HT-29 (cell line): ENCODE results near the gene GAL3ST3. TPM values are rescaled to one million over a fixed set of nuclear protein-coding genes. Genes with fewer than 3 reads are reported as not detected.

Experiments
- DNase-seq: peaks from one replicate; pipeline ENCODE4 v3.0.0-alpha.2; 2015; ENCODE audit warnings: low spot score
- total RNA-seq: library from RNA; depleted of rRNA; stranded (reverse); fragments of >200 nt; shearing (Covaris generic); gene quantifications from 2 replicates; pipeline ENCODE4 v1.2.3, GENCODE V29; 2014

The GAL3ST3 gene
- total RNA-seq, 1 experiment from 2014 or later: not detected

- DNase-seq: peak; percentile 57
Measured at GRCh38 chr11:66069715-66070603, 21.0 kb upstream of the GAL3ST3 start, which contains the start of gene PACS1. Gene PACS1 (plus strand): TSS chr11:66070272. CDS start chr11:66070487, 215 bp downstream.

DNA sequence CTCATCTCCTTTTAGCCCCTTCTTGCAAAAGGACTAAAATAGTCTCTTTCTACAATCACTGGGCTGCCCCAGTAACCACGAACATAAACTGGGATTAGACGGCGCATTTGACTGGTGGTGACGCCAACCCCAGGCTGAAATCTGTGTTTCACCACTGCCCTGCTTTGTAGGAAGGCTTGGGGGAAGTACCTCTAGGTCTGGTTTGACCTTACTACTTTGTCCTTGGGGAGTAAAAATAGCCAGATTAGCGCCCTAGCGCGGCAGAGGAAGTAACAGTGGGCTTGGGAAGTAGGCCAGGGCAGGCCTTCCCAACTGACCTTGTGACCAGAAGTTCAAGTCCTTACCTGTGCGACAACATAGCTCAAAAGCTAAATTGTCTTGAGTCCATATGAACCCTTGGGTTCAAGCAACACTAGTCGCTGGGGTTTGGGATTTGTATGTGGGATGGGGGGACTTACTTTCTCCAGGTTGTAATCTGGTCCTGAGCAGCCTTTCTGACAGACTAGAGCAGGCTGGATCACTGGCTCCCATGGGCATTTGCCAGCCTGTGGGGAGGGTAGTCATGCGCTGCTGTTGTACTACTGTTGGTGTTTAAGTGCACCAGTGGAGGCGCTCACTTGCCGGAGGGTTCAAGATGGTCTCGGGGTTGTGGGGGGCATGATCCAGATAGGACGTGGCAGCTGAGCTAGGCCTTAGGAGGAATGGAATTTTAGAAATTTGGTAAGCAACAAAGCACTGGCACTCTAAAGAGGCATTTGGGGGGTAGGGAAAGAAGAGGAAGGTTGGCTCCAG, 20.2 kb upstream of the GAL3ST3 start:
- DNase-seq: peak; percentile 47

- peak; percentile 91 for DNase-seq
Measured at GRCh38 chr11:66068154-66068821, 19.3 kb upstream of the GAL3ST3 start.

DNA sequence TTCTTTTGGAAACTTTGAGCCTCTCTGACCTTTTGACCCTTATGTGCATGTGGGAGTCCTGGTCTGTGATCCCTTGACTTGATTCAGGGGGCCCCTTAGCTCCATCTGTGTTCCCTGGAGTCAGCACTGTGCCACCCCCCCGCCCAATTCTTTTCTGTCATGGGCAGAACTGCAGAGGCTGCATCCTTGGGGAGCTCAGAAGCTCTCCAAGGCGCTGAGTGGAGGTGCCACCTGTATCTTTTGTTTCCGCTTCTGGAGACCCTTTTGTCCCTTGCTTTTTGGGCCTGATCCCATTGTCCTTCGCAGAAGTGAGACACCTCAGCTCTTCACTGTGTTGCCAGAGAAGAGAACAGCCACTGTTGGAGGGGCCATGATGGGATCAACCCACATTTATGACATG, 18.7 kb upstream of the GAL3ST3 start:
- DNase-seq: no peak

DNA sequence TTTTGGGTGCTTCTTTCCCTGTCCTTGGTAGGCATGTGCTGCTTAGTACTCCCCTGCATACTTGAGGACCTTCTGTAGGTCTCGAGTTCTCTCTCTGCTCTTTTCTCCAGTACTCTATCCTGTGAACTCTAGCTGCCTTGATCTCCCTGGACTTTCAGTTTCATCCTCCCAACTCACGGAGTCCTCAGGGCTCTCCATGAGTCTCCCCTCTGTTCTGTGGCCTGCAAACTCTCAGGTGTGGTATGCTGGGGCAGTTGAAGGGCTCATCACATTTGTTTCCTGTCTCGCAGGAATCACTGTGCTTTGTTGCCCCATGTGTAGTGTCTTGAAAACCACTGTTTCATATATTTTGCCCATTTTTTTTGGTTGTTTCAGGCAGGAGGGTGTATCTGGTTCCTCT, 17.8 kb upstream of the GAL3ST3 start:
- DNase-seq: no peak

DNA sequence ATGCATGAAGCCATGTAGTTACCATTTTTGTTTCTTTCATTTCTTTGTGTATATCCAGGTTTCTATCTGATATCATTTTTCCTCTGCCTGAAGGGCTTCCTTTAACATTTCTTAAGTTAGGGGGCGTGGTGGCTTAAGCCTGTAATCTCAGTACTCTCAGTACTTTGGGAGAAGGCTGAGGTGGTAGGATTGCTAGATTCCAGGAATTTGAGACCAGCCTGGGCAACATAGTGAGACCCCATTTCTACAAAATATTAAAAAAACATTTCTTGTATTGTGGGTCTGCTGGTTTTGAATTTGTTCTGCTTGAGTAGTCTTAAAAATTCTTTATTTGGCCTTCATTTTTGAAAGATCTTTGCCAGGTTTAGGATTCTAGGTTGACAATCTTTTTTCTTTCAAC, 15.6 kb upstream of the GAL3ST3 start:
- DNase-seq: no peak

DNA sequence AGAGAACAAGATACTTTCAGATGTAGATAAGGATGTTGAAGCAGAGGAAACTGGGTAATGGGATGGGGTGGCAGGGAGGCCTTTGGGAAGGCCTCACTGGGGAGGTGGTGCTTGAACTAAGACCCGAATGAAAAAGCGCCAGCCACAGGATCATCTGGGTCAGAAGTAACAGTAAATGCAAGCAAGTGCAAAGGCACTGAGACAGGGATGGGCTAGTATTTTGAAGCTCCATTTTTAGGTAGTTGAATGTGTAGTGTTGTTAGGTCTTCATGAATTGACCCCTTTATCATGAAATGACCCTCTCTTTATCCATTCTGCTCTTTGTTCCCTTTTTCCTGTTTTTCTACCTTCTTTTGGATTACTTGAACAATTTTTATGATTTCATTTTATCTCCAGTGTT, 14.9 kb upstream of the GAL3ST3 start:
- no peak for DNase-seq

DNA sequence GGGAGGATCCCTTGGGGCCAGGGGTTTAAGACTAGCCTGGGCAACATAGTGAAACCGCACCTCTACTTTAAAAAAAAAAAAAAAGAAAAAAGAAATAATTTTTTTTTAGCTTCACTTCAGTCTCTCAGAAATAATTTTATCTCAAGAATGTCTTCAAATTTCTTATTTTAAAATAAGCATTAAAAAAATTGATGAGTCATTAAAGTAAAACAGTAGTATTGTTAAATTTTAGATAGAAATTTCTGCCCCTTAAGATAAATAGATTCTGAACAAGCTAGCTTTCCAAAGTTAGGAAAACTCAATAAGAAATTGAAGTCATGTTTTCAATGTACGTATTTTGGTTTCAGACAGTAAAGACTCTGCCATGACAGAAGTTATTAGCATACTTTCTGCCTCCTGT, 13.4 kb upstream of the GAL3ST3 start:
- DNase-seq: no peak

DNA sequence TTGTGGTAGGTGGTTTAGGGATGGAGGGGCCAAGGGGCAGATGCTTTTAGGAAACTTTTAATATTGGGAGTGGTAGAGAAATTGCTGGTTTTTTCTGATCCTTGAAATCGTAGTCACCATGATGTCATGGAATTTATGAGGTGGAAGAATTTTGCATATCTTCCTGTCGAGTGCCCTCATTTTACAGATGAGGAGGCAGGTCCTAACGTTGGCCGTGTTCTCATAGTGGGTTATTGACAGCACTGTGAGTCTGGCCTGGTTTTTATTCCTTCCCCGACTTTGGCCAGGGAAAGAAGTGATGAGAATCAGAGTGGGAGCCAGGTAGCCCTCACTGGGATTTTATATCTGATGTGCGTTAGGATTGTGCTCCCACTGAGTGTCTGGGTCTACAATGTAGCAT, 12.3 kb upstream of the GAL3ST3 start:
- no peak for DNase-seq

- no peak for DNase-seq
Measured at GRCh38 chr11:66059966-66060680, 11.2 kb upstream of the GAL3ST3 start.

- no peak for DNase-seq
Measured at GRCh38 chr11:66056501-66056900, 7.5 kb upstream of the GAL3ST3 start.

- DNase-seq: no peak
Measured at GRCh38 chr11:66055021-66055420, 6.1 kb upstream of the GAL3ST3 start.

DNA sequence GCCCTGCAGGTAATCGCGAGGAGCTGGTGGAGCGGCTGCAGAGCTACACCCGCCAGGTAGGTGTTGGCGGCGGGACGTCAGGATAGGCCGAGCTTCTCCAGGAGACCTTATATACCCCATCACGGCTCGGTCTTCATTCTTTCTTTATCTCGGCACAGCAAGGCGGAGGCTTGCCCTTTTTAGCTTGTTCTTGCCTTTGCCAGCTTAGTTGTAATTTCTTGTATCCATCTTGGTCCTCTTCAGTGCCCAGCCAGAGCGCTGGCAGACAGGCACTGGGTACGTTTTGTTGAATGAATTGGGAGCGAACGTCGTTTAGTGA, 3.7 kb upstream of the GAL3ST3 start:
- DNase-seq: no peak

DNA sequence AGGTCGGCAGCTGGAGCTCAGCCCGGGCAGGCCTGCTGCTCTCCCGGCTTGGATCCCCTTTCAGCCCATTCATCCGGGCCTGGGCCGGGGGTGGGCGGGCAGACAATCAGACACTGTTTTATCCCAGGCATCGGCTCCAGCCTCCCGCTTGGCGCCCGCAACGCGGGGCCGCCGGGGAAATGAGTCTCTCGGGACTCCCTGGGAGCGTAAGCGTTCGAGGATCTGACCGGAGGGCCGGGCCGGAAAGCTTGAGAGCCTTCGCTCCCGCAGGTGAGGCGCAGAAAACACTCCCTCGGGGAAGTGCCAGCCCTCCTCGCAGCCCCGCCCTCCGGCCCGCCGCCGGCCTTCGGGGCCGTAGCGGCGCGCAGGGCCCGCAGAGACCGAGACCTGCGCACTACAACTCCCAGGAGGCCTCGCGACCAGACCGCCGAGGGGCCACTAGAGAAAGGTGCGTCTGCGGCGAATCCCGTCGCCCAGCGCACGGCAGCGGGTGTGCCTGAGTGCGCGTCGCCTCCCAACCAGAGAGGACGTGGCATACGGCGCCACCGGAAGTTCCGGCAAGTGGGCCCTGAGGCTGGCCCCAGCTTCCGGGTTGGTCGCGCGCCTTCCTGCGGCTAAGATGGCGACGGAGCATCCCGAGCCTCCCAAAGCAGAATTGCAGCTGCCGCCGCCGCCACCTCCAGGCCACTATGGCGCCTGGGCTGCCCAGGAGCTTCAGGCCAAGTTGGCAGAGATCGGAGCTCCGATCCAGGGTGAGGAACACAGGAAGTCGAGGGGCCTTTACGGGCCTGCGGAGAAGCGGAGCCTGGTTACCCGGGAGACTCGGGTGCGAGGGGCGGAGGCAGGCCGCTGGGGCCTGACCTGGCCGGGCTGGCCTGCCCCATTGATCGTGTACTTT, 3.1 kb upstream of the GAL3ST3 start, which contains the start of gene SF3B2:
Gene SF3B2, plus strand, starts transcription at position 599 of the 898 bp plus-strand sequence. Its CDS starts 21 bp downstream, at position 620.
- peak; percentile 99 for DNase-seq

DNA sequence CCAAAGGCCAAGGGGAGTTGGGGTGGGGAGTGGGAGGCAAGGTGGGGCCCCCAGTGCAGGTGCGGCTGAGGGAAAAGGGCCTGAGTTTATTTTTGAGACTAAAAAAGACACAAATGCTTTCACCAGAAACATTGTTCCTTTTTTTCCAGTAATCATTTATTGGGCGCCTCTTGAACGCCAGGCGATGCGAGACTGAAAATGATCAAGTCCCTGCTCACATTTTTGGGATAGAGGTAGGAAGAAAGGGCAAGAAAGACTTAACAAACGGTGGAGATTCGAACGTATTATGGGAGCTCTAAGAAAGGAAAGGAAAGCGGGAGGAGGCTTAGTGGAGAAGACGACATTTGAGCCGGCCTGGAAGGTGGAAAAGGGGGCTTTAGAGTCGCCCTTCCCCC, 2.4 kb upstream of the GAL3ST3 start:
- no peak for DNase-seq

DNA sequence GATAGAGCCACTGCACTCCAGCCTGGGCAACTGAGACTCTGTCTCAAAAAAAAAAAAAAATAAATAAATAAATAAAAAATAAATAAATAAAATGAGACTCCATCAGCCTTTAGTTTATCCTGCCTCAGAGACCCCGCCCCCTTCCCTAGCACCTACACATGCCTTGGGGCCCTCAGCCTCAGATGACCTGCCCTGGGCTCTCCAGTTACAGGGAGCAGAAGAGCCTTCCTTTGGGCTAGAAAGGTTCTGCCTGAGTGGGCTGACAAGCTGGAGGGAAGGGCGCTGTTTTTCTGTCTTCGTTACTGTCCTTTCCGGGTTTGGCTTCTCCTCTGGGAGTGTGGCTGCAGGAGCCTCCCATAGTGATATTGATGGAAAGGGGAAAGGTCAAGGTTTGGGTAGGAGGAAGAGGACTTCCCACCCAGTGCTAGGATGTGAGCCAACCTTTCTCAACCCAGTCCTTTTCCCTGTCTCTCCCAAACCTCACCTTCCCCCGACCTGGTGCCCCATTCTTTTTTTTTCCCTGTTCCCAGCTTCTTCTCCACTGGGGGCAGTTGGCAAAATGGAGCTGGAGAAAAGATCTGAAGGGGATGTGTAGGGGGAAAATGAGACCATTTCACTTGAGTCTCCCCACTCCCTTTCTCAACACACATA, 1.7 kb upstream of the GAL3ST3 start:
- no peak for DNase-seq

GRCh38 chr11:66047541-66048365, 1.2 kb downstream of the GAL3ST3 start:
- no peak for DNase-seq

DNA sequence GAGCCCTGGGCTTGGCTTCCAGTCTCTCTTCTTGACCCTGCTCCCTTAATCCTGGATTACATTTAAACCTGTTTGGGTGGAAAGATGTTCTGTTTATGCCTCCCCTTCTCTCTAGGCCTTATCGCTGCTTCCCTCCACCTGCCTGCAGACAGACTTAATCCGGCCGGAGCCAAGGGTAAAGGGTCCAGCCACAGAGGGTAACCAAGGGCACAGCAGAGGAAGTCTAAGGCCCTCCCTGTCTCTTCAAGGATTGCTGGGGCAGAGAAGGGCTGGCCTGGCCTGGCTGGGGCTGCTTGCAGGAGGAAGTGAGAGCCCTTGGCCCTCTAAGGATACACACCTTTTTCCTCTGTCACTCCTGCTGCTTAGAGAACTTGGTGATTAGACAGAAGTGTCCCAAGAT, 2.1 kb downstream of the GAL3ST3 start:
- no peak for DNase-seq

DNA sequence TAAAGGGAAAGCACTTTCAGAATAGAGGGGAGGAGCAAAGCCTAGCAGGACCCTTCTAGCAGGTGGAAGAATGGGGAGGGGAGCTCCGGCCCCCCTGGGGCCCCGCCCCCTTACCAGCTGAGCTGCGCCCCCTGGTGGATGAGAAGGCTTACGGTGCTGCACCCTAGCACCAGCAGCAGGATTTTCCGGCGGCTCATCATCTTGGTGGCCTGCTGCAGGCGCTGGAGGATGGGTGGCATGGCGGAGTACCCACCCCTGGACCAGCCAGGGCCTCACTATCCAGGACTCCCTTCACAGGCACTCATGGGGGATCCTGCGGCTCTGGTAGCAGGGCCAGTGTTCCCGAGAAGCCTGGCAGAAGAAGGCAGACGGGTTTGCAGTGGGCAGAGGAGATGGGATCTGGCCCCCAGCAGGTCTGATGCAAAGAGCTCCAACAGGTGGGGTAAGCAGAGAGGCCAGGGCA, 3.8 kb downstream of the GAL3ST3 start:
- DNase-seq: peak; percentile 85
